HepG2 (cell line): Measurements from ENCODE around the gene AHCYL1. TPM values are rescaled to one million over a fixed set of nuclear protein-coding genes. Genes with fewer than 3 reads are reported as not detected.

Experiments used
- ASH2L ChIP-seq: fragments of 300-600, 200-600 bp; sonication (generic); IDR thresholded peaks from 2 replicates; pipeline ENCODE4 v1.7.0; 2017; ENCODE audit warnings: low read depth, mild to moderate bottlenecking, moderate library complexity, mixed read lengths, low read length; ENCODE audit not compliant: insufficient read length
- HOXA3 ChIP-seq: sonication (generic); formaldehyde crosslinking; IDR thresholded peaks from 2 replicates; pipeline ENCODE4 v1.5.0; 2020; ENCODE audit warnings: missing genetic modification reagents
- ISL2 ChIP-seq: sonication (generic); formaldehyde crosslinking; IDR thresholded peaks from 2 replicates; pipeline ENCODE4 v1.5.0; 2020; ENCODE audit warnings: missing genetic modification reagents
- MAZ ChIP-seq, 2 experiments: sonication (generic) in 1 of 2; formaldehyde crosslinking in 1 of 2; IDR thresholded peaks; 2 replicates each; pipeline versions ENCODE4 v1.5.0 to v1.6.1; 2012 to 2020; ENCODE audit warnings: low read depth in 2 of 2, mild to moderate bottlenecking in 2 of 2, borderline replicate concordance in 1 of 2, improper control_type of control experiment in 1 of 2, low read length in 1 of 2, missing genetic modification reagents in 1 of 2, moderate library complexity in 1 of 2
- MIXL1 ChIP-seq: IDR thresholded peaks from 2 replicates; pipeline ENCODE4 v1.6.1; 2016
- NFIC ChIP-seq: IDR thresholded peaks from 2 replicates; pipeline ENCODE4 v1.6.1; 2012; ENCODE audit warnings: mild to moderate bottlenecking, low read length, inconsistent platforms
- PHF21A ChIP-seq: sonication (generic); formaldehyde crosslinking; IDR thresholded peaks from 2 replicates; pipeline ENCODE4 v1.5.0; 2020; ENCODE audit warnings: mild to moderate bottlenecking, missing genetic modification reagents
- SMARCE1 ChIP-seq: fragments of 450-650 bp; IDR thresholded peaks from 2 replicates; pipeline ENCODE4 v1.6.1; 2017; ENCODE audit warnings: borderline replicate concordance
- SP1 ChIP-seq, 2 experiments: fragments of 450-650 bp in 1 of 2; sonication (generic) in 1 of 2; formaldehyde crosslinking in 1 of 2; IDR thresholded peaks; 2 replicates each; pipeline versions ENCODE4 v1.4.0 to v1.6.1; 2016 to 2020; ENCODE audit warnings: missing genetic modification reagents in 1 of 2
- SPEN ChIP-seq: sonication (generic); formaldehyde crosslinking; IDR thresholded peaks from 2 replicates; pipeline ENCODE4 v1.5.1; 2020; ENCODE audit warnings: low read depth, mild to moderate bottlenecking, missing genetic modification reagents
- SRSF1 ChIP-seq: fragments of 200-400 bp; formaldehyde crosslinking; optimal IDR thresholded peaks from 2 replicates; pipeline ENCODE3; 2017; ENCODE audit warnings: mild to moderate bottlenecking, low read depth, low read length, moderate library complexity
- TOE1 ChIP-seq: sonication (generic); formaldehyde crosslinking; IDR thresholded peaks from 2 replicates; pipeline ENCODE4 v1.4.0; 2020; ENCODE audit warnings: mild to moderate bottlenecking, missing genetic modification reagents
- U2AF2 ChIP-seq: fragments of 200-400 bp; formaldehyde crosslinking; IDR thresholded peaks from 2 replicates; pipeline ENCODE4 v1.6.1; 2017; ENCODE audit warnings: low read depth, mild to moderate bottlenecking, low read length
- ZNF24 ChIP-seq: fragments of 450-650 bp; IDR thresholded peaks from 2 replicates; pipeline ENCODE4 v1.6.1; 2017; ENCODE audit warnings: antibody characterized with exemption, mild to moderate bottlenecking
- ZNF558 ChIP-seq: sonication (generic); formaldehyde crosslinking; IDR thresholded peaks from 2 replicates; pipeline ENCODE4 v1.9.0; 2022; ENCODE audit warnings: mild to moderate bottlenecking, missing genetic modification reagents, borderline replicate concordance
- ZNF574 ChIP-seq: sonication (generic); formaldehyde crosslinking; IDR thresholded peaks from 2 replicates; pipeline ENCODE4 v1.4.0; 2020; ENCODE audit warnings: missing genetic modification reagents
- ZNF703 ChIP-seq: sonication (generic); formaldehyde crosslinking; IDR thresholded peaks from 2 replicates; pipeline ENCODE4 v1.5.1; 2020; ENCODE audit warnings: missing genetic modification reagents, mild to moderate bottlenecking, moderate library complexity, borderline replicate concordance
- ZNF709 ChIP-seq: sonication (generic); formaldehyde crosslinking; IDR thresholded peaks from 2 replicates; pipeline ENCODE4 v1.5.0; 2020; ENCODE audit warnings: mild to moderate bottlenecking, missing genetic modification reagents
- ZNF772 ChIP-seq: sonication (generic); formaldehyde crosslinking; IDR thresholded peaks from 2 replicates; pipeline ENCODE4 v1.5.0; 2020; ENCODE audit warnings: mild to moderate bottlenecking, missing genetic modification reagents
- ZNF788 ChIP-seq: sonication (generic); formaldehyde crosslinking; IDR thresholded peaks from 2 replicates; pipeline ENCODE4 v1.5.0; 2020; ENCODE audit warnings: mild to moderate bottlenecking, missing genetic modification reagents, borderline replicate concordance
- ZNF816 ChIP-seq: sonication (generic); formaldehyde crosslinking; IDR thresholded peaks from 2 replicates; pipeline ENCODE4 v1.8.0; 2022; ENCODE audit warnings: missing genetic modification reagents, mild to moderate bottlenecking, borderline replicate concordance
- polyA plus RNA-seq, 8 experiments: library from polyadenylated mRNA; depleted of rRNA in 3 of 8; stranded (reverse) in 7 of 8; unstranded in 1 of 8; fragments of >200 nt; fragmentation: Illumina TruSeq in 4 of 8; extraction: Trizol in 4 of 8; gene quantifications; 2 replicates each; pipeline versions ENCODE4 v1.2.1 to v1.2.3, GENCODE V29; 2011 to 2016; ENCODE audit warnings: low read depth in 4 of 8, missing spikeins in 1 of 8, mixed read lengths in 1 of 8; ENCODE audit not compliant: insufficient read depth in 1 of 8
- total RNA-seq, 5 experiments: library from RNA; depleted of rRNA; stranded (reverse); fragments of >200 nt; fragmentation: Illumina TruSeq; extraction: Trizol; gene quantifications; 2 replicates each; pipeline ENCODE4 v1.2.3, GENCODE V29; 2016; ENCODE audit warnings: low read depth in 1 of 5
- TF ChIP-seq, protein P1 (sequence below): sonication (generic); formaldehyde crosslinking; IDR thresholded peaks from 2 replicates; pipeline ENCODE4 v1.8.0; 2022; ENCODE audit warnings: missing genetic modification reagents, mild to moderate bottlenecking, borderline replicate concordance
- TF ChIP-seq, protein P2 (sequence below): sonication (generic); formaldehyde crosslinking; IDR thresholded peaks from 2 replicates; pipeline ENCODE4 v1.4.0; 2020; ENCODE audit warnings: missing genetic modification reagents

The AHCYL1 gene
- total and polyA plus RNA-seq, 2 of the 13 experiments (the other 11 are each of a cell fraction or from before 2014, with no cell fraction given), result 40.9 to 76.3 TPM

DNA sequence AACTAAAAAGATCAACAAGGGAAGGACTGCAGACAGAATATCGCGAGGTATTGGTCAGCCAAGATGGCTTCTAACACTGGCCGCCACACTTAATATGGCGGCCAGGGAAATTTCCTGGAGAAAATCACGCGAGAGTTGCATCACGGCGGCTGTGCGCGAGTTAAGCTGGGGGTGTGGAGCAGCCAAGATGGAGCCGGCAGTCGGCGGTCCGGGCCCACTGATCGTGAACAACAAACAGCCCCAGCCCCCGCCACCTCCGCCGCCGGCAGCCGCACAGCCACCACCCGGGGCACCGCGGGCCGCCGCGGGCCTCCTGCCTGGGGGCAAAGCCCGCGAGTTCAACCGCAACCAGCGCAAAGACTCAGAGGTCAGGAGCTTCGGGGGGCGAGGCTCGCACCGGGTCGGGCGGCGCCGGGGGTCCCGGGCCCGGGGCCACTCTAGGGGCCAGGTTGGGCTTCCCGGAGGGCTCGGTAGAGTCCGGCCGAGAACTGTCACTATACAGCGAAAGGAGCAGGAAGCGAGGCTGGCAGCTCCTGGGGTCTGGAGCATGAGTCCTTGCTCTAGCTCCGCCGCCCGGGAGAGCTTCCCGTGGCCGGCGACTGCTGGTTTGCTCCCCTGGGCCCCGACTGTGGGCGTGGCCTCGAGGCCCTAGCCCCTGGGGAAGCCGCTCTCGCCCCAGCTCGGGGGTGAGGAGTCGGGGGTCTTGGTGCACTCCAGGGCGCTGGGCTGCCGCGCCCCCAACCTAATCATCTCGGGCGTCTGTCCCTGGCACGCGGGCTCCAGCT, 50.1 kb downstream of the AHCYL1 start, which contains the start of gene STRIP1 (continued):
- TF ChIP-seq, protein P1, sequence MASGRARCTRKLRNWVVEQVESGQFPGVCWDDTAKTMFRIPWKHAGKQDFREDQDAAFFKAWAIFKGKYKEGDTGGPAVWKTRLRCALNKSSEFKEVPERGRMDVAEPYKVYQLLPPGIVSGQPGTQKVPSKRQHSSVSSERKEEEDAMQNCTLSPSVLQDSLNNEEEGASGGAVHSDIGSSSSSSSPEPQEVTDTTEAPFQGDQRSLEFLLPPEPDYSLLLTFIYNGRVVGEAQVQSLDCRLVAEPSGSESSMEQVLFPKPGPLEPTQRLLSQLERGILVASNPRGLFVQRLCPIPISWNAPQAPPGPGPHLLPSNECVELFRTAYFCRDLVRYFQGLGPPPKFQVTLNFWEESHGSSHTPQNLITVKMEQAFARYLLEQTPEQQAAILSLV, result peak; percentile 72; the same call in 1 of the 2 replicates
- TF ChIP-seq MAZ (IDR thresholded peaks at IDR 0.05; ENCODE audit: borderline replicate concordance, low read depth, low read length) (no peak), MAZ (CRISPR knock-in tag; IDR thresholded peaks at IDR 0.05; ENCODE audit: low read depth) (peak; percentile 40; the same call in 1 of the 2 replicates), SP1 (IDR thresholded peaks at IDR 0.05) (no peak; the same call in 1 of the 2 replicates), SP1 (CRISPR knock-in tag; IDR thresholded peaks at IDR 0.05) (no peak; the same call in 1 of the 2 replicates), ZNF816 (CRISPR knock-in tag) (no peak), ISL2 (CRISPR knock-in tag) (peak; percentile 36; the same call in 1 of the 2 replicates), ZNF772 (CRISPR knock-in tag) (no peak), SMARCE1 (no peak), U2AF2 (no peak), ZNF558 (CRISPR knock-in tag) (no peak; the same call in 1 of the 2 replicates), PHF21A (CRISPR knock-in tag) (peak; percentile 65; the same call in 1 of the 2 replicates), ZNF574 (CRISPR knock-in tag) (peak; percentile 75), SPEN (CRISPR knock-in tag) (peak; percentile 69), SRSF1 (peak; percentile 71), MIXL1 (peak; percentile 40; the same call in 1 of the 2 replicates), ZNF24 (no peak), ZNF709 (CRISPR knock-in tag) (peak; percentile 61; the same call in 1 of the 2 replicates), ZNF788 (CRISPR knock-in tag) (no peak), HOXA3 (peak; percentile 98), TOE1 (no peak), ZNF703 (CRISPR knock-in tag) (no peak), ASH2L (peak; percentile 91), NFIC (0 out of 2 replicates have a peak, but pooled peaks have one; percentile 37)
- TF ChIP-seq, protein P2, sequence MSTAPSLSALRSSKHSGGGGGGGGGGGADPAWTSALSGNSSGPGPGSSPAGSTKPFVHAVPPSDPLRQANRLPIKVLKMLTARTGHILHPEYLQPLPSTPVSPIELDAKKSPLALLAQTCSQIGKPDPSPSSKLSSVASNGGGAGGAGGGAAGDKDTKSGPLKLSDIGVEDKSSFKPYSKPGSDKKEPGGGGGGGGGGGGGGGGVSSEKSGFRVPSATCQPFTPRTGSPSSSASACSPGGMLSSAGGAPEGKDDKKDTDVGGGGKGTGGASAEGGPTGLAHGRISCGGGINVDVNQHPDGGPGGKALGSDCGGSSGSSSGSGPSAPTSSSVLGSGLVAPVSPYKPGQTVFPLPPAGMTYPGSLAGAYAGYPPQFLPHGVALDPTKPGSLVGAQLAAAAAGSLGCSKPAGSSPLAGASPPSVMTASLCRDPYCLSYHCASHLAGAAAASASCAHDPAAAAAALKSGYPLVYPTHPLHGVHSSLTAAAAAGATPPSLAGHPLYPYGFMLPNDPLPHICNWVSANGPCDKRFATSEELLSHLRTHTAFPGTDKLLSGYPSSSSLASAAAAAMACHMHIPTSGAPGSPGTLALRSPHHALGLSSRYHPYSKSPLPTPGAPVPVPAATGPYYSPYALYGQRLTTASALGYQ (CRISPR knock-in tag), result no peak
